ENCODE results near the gene DMBX1. TPM values are rescaled to one million over a fixed set of nuclear protein-coding genes. Genes with fewer than 3 reads are reported as not detected.

The DMBX1 gene
- total RNA-seq, 1 donor from 2014 or later = 0.04 TPM

- TF ChIP-seq CTCF (IDR thresholded peaks at IDR 0.05; ENCODE audit: insufficient read depth, low read length, poor library complexity, severe bottlenecking) = no peak
- DNase-seq (ENCODE audit: low read depth) = no peak
- Histone ChIP-seq H3K27me3 (ENCODE audit: control insufficient read depth, insufficient read depth, low read length) (peaks cover 17% of the 10 kb centered on the region), H3K4me3 (ENCODE audit: low read depth, low read length) (no peak overlapping the region), H3K36me3 (ENCODE audit: control insufficient read depth, insufficient read depth, low read length) (no peaks in the 10 kb centered on the region)
Measured at GRCh38 chr1:46461809-46462448, 27.7 kb upstream of the DMBX1 start.

GRCh38 chr1:46464013-46464548 is 25.6 kb upstream of the DMBX1 start:
- Histone ChIP-seq H3K27me3 (ENCODE audit: control insufficient read depth, insufficient read depth, low read length) (peaks cover 13% of the 10 kb centered on the region), H3K4me3 (ENCODE audit: low read depth, low read length) (no peak overlapping the region), H3K36me3 (ENCODE audit: control insufficient read depth, insufficient read depth, low read length) (no peaks in the 10 kb centered on the region)
- TF ChIP-seq CTCF (IDR thresholded peaks at IDR 0.05; ENCODE audit: insufficient read depth, low read length, poor library complexity, severe bottlenecking) = no peak
- no peak for DNase-seq (ENCODE audit: low read depth)

- TF ChIP-seq CTCF (IDR thresholded peaks at IDR 0.05; ENCODE audit: insufficient read depth, low read length, poor library complexity, severe bottlenecking) = no peak
- H3K4me3 ChIP-seq (ENCODE audit: low read depth, low read length) = no peak overlapping the region
- no peak for DNase-seq (ENCODE audit: low read depth)
- peaks cover 17% of the 10 kb centered on the region for H3K27me3 ChIP-seq (ENCODE audit: control insufficient read depth, insufficient read depth, low read length)
- H3K36me3 ChIP-seq (ENCODE audit: control insufficient read depth, insufficient read depth, low read length) = no peaks in the 10 kb centered on the region
Measured at GRCh38 chr1:46464915-46465314, 24.7 kb upstream of the DMBX1 start.

- peaks cover 20% of the 10 kb centered on the region for H3K27me3 ChIP-seq (ENCODE audit: control insufficient read depth, insufficient read depth, low read length)
- no peak overlapping the region for H3K4me3 ChIP-seq (ENCODE audit: low read depth, low read length)
Measured at GRCh38 chr1:46465981-46466476, 23.6 kb upstream of the DMBX1 start.

GRCh38 chr1:46466477-46467182 is 23.0 kb upstream of the DMBX1 start:
- no peaks in the 10 kb centered on the region for H3K36me3 ChIP-seq (ENCODE audit: control insufficient read depth, insufficient read depth, low read length)
- no peak for DNase-seq (ENCODE audit: low read depth)
- peak overlapping the region; percentile 47 for H3K4me3 ChIP-seq (ENCODE audit: low read depth, low read length)
- peaks cover 22% of the 10 kb centered on the region for H3K27me3 ChIP-seq (ENCODE audit: control insufficient read depth, insufficient read depth, low read length)
- TF ChIP-seq CTCF (IDR thresholded peaks at IDR 0.05; ENCODE audit: insufficient read depth, low read length, poor library complexity, severe bottlenecking) = no peak

More at GRCh38 chr1:46465981-46466476, 23.6 kb upstream of the DMBX1 start:
- H3K36me3 ChIP-seq (ENCODE audit: control insufficient read depth, insufficient read depth, low read length) = no peaks in the 10 kb centered on the region
- TF ChIP-seq CTCF (IDR thresholded peaks at IDR 0.05; ENCODE audit: insufficient read depth, low read length, poor library complexity, severe bottlenecking) = no peak
- DNase-seq (ENCODE audit: low read depth) = no peak

Data from kidney epithelial cell (primary cell).